GM19023 (cell line): ENCODE data around the gene U2AF2.

Source experiments
- ATAC-seq: cut with Tn5 transposase; IDR thresholded peaks from one replicate; pipeline ENCODE4 v1.9.1; 2021; ENCODE audit warnings: mild to moderate bottlenecking, moderate library complexity; ENCODE audit not compliant: unreplicated experiment

Gene U2AF2

DNA sequence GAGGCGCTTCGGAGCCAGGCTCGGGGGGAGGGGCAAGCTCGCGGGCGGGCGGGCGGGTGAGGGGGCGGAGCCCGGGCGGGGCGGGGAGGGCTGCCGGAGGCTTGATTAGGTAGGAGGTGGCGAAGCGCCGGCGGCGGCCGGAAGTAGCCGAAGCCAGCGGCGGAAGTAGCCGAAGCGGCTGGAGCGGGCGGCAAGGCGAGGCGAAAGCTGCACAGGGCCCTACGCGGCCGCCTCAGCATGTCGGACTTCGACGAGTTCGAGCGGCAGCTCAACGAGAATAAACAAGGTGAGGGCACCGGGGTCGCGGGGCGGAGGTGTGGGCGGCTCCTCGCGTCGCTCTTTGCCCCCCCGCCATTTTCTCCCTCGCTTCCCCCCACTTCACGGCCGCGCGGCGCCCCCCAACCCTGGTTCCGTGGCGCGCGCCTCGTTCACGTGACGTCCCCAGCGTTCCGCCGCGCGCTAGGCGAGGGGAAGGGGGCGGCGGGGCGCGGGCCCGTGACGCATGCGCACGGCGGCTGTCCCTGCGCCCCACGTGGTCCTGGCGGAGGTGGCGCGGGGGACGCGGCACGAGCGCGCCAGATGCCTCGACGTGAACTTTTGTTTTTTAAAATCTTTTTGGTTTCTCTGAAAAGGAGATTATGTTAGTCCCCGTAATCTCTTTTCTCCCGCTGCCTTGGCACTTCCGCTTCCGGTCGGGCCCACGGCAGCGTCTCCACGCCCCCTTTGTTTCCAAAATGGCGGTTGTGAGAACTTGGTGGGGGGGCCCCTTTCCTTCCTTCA, at the start of gene U2AF2:
Gene U2AF2 (plus strand): TSS at position 168 of the 780 bp plus-strand sequence. CDS start 70 bp downstream, at position 238.
- ATAC-seq, result peak; percentile 32

DNA sequence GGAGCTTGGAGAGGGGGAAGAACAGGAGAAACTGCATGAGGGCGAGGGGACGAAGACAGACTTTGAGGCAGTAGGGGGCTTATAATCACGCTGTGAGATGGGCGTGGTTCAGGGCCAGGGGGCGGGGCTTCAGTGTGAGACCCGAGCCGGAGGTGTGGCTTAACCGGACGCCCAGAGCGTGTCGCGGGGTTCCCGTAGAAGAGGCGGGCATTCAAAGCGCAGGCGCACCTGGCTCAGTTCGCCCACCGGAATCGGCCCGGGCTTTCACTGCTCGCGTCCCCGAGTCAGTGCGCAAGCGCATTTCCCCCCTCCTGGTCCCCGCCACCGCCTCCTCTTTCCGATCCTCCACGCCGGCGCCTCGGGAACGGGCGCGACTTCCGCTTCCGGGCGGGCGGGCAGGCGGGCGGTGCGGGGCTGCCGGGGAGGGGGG, 49.6 kb upstream of the U2AF2 start:
- ATAC-seq, result peak; percentile 72

DNA sequence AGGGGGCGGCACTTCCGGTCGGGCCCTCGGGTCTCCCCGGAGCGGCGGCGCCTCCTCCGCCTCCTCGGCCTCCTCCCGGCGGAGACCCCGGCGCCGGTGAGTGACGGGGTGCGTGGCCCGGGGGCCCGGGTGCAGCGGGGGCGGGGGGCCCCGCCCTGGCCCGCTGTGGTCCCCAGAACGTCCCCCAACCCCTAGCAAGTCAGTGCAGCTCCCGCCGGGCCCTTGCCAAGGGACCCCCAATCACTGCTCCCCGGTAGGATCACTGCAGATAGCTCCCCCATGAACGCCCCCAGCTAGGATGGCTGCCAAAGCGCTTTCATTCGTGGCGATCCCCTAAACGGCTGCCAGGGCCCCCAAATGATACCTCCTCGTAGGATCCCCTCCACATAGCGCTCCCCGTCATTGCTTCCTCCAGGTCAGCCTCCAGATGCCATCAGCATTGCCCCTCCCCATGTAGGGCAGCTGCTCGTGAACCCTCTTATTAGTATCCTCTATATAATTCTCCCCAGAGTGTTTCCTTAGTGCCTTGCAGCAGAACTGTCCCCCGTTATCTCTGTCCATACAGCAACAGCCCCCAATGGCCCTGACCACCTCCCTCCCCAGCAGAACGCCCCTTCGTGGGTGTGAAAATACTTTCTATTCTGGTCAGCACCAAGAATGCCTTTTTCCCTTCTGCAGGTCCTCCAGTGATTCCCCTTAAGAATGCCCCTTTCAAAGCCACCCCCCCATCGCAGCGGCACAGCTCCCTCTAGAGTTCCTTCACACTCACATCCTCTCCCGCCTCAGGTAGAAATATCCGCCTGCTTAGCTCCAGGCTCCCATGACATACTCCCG, 49.0 kb upstream of the U2AF2 start, which contains the start of gene ZNF865:
Gene ZNF865 (plus strand): TSS at position 11 of the 834 bp plus-strand sequence. CDS start 7,972 bp downstream, outside the sequence.
- peak; percentile 22 for ATAC-seq

- ATAC-seq, result no peak
These were observed 48.4 kb upstream of the U2AF2 start for GRCh38 chr19:55606471-55606787.

GRCh38 chr19:55606817-55607216, 48.0 kb upstream of the U2AF2 start:
- no peak for ATAC-seq

DNA sequence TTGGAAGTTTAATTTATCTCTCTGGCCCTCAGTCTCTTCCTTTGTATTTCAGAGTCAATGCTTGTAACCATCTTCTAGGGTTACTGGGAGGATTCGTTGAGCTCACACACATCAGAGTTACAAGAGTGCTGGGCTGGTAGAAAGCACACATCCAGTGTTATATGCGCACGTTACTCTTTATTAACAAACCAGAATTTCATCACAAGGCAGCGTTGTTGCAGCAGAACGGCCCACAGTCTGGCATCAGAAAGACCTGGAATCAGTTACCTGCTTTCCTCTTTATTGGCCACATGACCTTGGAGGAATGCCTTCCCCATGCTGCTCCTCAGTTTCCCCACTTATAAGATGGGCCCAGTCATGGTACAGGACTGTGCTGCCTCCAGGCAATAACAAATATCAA, 45.5 kb upstream of the U2AF2 start:
- ATAC-seq, result no peak

- no peak for ATAC-seq
These were observed 43.4 kb upstream of the U2AF2 start for GRCh38 chr19:55611300-55611982.

- ATAC-seq, result no peak
These were observed 42.7 kb upstream of the U2AF2 start for GRCh38 chr19:55611983-55612645.

- no peak for ATAC-seq
These were observed 41.4 kb upstream of the U2AF2 start for GRCh38 chr19:55613396-55613795.

GRCh38 chr19:55613930-55614710, 40.7 kb upstream of the U2AF2 start:
- no peak for ATAC-seq

DNA sequence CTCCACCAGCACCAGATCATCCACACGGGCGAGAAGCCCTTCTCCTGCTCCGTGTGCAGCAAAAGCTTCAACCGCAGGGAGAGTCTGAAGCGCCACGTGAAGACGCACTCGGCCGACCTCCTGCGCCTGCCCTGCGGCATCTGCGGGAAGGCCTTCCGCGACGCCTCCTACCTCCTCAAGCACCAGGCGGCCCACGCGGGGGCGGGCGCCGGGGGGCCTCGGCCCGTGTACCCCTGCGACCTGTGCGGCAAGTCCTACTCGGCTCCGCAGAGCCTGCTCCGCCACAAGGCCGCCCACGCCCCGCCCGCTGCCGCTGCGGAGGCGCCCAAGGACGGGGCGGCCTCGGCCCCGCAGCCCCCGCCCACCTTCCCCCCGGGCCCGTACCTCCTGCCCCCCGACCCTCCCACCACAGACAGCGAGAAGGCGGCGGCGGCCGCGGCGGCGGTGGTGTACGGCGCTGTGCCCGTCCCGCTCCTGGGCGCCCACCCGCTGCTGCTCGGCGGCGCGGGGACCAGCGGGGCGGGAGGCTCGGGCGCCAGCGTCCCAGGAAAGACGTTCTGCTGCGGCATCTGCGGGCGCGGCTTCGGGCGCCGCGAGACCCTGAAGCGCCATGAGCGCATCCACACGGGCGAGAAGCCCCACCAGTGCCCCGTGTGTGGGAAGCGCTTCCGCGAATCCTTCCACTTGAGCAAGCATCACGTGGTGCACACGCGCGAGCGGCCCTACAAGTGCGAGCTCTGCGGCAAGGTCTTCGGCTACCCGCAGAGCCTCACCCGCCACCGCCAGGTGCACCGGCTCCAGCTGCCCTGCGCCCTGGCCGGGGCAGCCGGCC, 39.9 kb upstream of the U2AF2 start:
- no peak for ATAC-seq

GRCh38 chr19:55615543-55616394, 39.1 kb upstream of the U2AF2 start:
- ATAC-seq, result no peak

DNA sequence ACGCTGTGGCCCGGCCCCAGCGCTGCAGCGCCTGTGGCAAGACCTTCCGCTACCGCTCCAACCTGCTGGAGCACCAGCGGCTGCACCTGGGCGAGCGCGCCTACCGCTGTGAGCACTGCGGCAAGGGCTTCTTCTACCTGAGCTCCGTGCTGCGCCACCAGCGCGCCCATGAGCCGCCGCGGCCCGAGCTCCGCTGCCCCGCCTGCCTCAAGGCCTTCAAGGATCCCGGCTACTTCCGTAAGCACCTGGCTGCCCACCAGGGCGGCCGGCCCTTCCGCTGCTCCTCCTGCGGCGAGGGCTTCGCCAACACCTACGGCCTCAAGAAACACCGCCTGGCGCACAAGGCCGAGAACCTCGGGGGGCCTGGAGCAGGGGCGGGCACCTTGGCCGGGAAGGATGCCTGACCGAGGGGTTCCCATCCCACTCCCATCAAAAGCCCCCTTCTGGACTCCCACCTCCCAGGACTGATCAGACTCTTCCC, 38.4 kb upstream of the U2AF2 start:
- ATAC-seq, result no peak

- no peak for ATAC-seq
These were observed 37.4 kb upstream of the U2AF2 start for GRCh38 chr19:55617426-55617825.

GRCh38 chr19:55618426-55618825, 36.4 kb upstream of the U2AF2 start:
- no peak for ATAC-seq

DNA sequence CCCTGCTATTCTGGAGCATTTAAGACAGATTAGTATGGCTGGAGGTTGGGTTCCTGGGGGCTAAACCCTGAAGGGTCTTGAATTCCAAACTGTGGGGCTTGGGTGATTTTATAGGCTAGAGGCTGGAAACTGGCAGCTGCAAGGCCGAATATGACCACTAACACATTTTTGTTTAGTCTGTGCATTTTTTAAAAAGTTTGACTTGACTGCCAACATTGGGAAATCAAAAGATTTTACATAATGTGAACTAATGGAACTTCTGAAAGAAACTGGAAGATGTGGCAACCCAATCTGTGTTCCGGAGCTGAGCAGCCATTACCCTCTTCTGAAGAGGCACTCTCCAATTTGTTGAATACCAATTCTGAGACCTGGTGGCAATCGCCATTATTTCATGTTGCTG, 35.5 kb upstream of the U2AF2 start:
- ATAC-seq, result no peak

- ATAC-seq, result no peak
These were observed 34.2 kb upstream of the U2AF2 start for GRCh38 chr19:55620410-55621204.
